H9 (cell line): ENCODE data around the gene SLC9A7. TPM values are rescaled to one million over a fixed set of nuclear protein-coding genes. Genes with fewer than 3 reads are reported as not detected.

Experiments used
- DNase-seq: peaks from one replicate; pipeline ENCODE4 v3.0.0-alpha.2; 2017
- H2AFZ ChIP-seq: one replicate; pipeline ENCODE4 v1.6.1; 2013; ENCODE audit warnings: mild to moderate bottlenecking, low read length, control low read depth, moderate library complexity
- H2AK5ac ChIP-seq: 2 replicates; pipeline ENCODE4 v1.6.1; 2013; ENCODE audit warnings: low read length, control low read depth, mixed read lengths; ENCODE audit not compliant: insufficient read length
- H2BK120ac ChIP-seq: one replicate; pipeline ENCODE4 v1.6.1; 2013; ENCODE audit warnings: low read depth, mild to moderate bottlenecking, low read length, control low read depth, inconsistent platforms; ENCODE audit not compliant: poor library complexity, severe bottlenecking
- H2BK12ac ChIP-seq: 2 replicates; pipeline ENCODE4 v1.6.1; 2013; ENCODE audit warnings: low read length, control low read depth, mixed read lengths, low read depth; ENCODE audit not compliant: insufficient read length
- H2BK15ac ChIP-seq: 2 replicates; pipeline ENCODE4 v1.6.1; 2013; ENCODE audit warnings: low read depth, low read length, control low read depth
- H2BK20ac ChIP-seq: one replicate; pipeline ENCODE4 v1.6.1; 2013; ENCODE audit warnings: low read depth, mild to moderate bottlenecking, low read length, control low read depth, inconsistent platforms; ENCODE audit not compliant: poor library complexity, severe bottlenecking
- H2BK5ac ChIP-seq: 2 replicates; pipeline ENCODE4 v1.6.1; 2013; ENCODE audit warnings: low read length, control low read depth, mixed read lengths; ENCODE audit not compliant: insufficient read length
- H3K14ac ChIP-seq: 2 replicates; pipeline ENCODE4 v1.6.1; 2013; ENCODE audit warnings: low read length, control low read depth; ENCODE audit not compliant: insufficient read depth
- H3K18ac ChIP-seq: 2 replicates; pipeline ENCODE4 v1.6.1; 2013; ENCODE audit warnings: low read depth, mild to moderate bottlenecking, mixed read lengths, low read length, control low read depth; ENCODE audit not compliant: insufficient read length
- H3K23ac ChIP-seq: 2 replicates; pipeline ENCODE4 v1.6.1; 2013; ENCODE audit warnings: low read length, control low read depth, mixed read lengths, low read depth; ENCODE audit not compliant: insufficient read length
- H3K23me2 ChIP-seq: 2 replicates; pipeline ENCODE4 v1.6.1; 2013; ENCODE audit warnings: low read depth, mild to moderate bottlenecking, mixed read lengths, low read length, control low read depth; ENCODE audit not compliant: insufficient read length, poor library complexity, severe bottlenecking
- H3K27ac ChIP-seq: 2 replicates; pipeline ENCODE4 v1.5.1; 2013; ENCODE audit warnings: low read length, control low read depth, mixed read lengths, low read depth; ENCODE audit not compliant: insufficient read length
- H3K27me3 ChIP-seq: 2 replicates; pipeline ENCODE4 v1.6.1; 2013; ENCODE audit warnings: low read length, control low read depth, inconsistent platforms; ENCODE audit not compliant: insufficient read depth
- H3K4ac ChIP-seq: 2 replicates; pipeline ENCODE4 v1.6.1; 2013; ENCODE audit warnings: low read depth, mild to moderate bottlenecking, control low read depth, inconsistent platforms, low read length, moderate library complexity
- H3K4me1 ChIP-seq: 2 replicates; pipeline ENCODE4 v1.6.1; 2013; ENCODE audit warnings: low read length, control low read depth, inconsistent platforms; ENCODE audit not compliant: insufficient read depth
- H3K4me2 ChIP-seq: 2 replicates; pipeline ENCODE4 v1.6.1; 2013; ENCODE audit warnings: low read length, control low read depth, mixed read lengths; ENCODE audit not compliant: insufficient read length, insufficient read depth
- H3K56ac ChIP-seq: 2 replicates; pipeline ENCODE4 v1.6.1; 2013; ENCODE audit warnings: low read depth, mild to moderate bottlenecking, mixed read lengths, low read length, control low read depth; ENCODE audit not compliant: insufficient read length
- H3K79me1 ChIP-seq: 2 replicates; pipeline ENCODE4 v1.6.1; 2013; ENCODE audit warnings: low read depth, mild to moderate bottlenecking, moderate library complexity, low read length, control low read depth, inconsistent platforms; ENCODE audit not compliant: insufficient read depth, poor library complexity, severe bottlenecking
- H3K79me2 ChIP-seq: 2 replicates; pipeline ENCODE4 v1.6.1; 2013; ENCODE audit warnings: low read length, control low read depth, inconsistent platforms; ENCODE audit not compliant: insufficient read depth
- H3K9ac ChIP-seq: 2 replicates; pipeline ENCODE4 v1.6.1; 2013; ENCODE audit warnings: low read length, control low read depth, mixed read lengths; ENCODE audit not compliant: insufficient read length; ENCODE audit errors: extremely low read depth
- H3K9me3 ChIP-seq: one replicate; pipeline ENCODE4 v1.6.1; 2013; ENCODE audit warnings: low read depth, low read length, inconsistent platforms; ENCODE audit not compliant: control insufficient read depth
- H3T11ph ChIP-seq: one replicate; pipeline ENCODE4 v1.6.1; 2013; ENCODE audit warnings: mild to moderate bottlenecking, low read length, control low read depth, inconsistent platforms
- H4K20me1 ChIP-seq: one replicate; pipeline ENCODE4 v1.6.1; 2013; ENCODE audit not compliant: control insufficient read depth, insufficient read length, insufficient read depth
- H4K5ac ChIP-seq: 2 replicates; pipeline ENCODE4 v1.6.1; 2013; ENCODE audit warnings: low read depth, mild to moderate bottlenecking, mixed read lengths, low read length, control low read depth; ENCODE audit not compliant: insufficient read length
- H4K8ac ChIP-seq: replicated peaks from 2 replicates; pipeline ENCODE4 v1.6.1; 2013; ENCODE audit warnings: low read length, control low read depth, mixed read lengths, low read depth; ENCODE audit not compliant: insufficient read length
- H4K91ac ChIP-seq: 2 replicates; pipeline ENCODE4 v1.6.1; 2013; ENCODE audit warnings: low read depth, mild to moderate bottlenecking, moderate library complexity, mixed read lengths, low read length, control low read depth; ENCODE audit not compliant: insufficient read length
- H3K27ac Mint-ChIP-seq, 3 experiments: 2 replicates in 2 of 3; 3 replicates in 1 of 3; pipeline ENCODE4 v1.8.0; 2020 to 2021; ENCODE audit warnings: mixed read lengths in 3 of 3, mild to moderate bottlenecking in 1 of 3, moderate library complexity in 1 of 3
- H3K27me3 Mint-ChIP-seq: 2 replicates; pipeline ENCODE4 v1.8.0; 2021; ENCODE audit warnings: low read depth, mild to moderate bottlenecking, moderate library complexity, mixed read lengths
- H3K36me3 Mint-ChIP-seq, 3 experiments: 2 replicates in 2 of 3; 3 replicates in 1 of 3; pipeline ENCODE4 v1.8.0; 2020 to 2021; ENCODE audit warnings: low read depth in 3 of 3, mixed read lengths in 3 of 3; ENCODE audit not compliant: insufficient read depth in 1 of 3
- H3K4me1 Mint-ChIP-seq, 2 experiments: 2 replicates each; pipeline ENCODE4 v1.8.0; 2020; ENCODE audit warnings: mixed read lengths in 2 of 2
- H3K4me3 Mint-ChIP-seq, 2 experiments: 2 replicates in 1 of 2; 3 replicates in 1 of 2; pipeline ENCODE4 v1.8.0; 2020 to 2021; ENCODE audit warnings: mild to moderate bottlenecking in 2 of 2, mixed read lengths in 2 of 2, moderate library complexity in 1 of 2
- H3K9me3 Mint-ChIP-seq, 2 experiments: 2 replicates in 1 of 2; 3 replicates in 1 of 2; pipeline ENCODE4 v1.8.0; 2020; ENCODE audit warnings: mild to moderate bottlenecking in 2 of 2, mixed read lengths in 2 of 2, moderate library complexity in 1 of 2
- WGBS: extraction: QIAGEN DNeasy Blood & Tissue Kit; methylation state at CpG from one replicate; pipeline ENCODE4 v1.1.7; 2013; ENCODE audit warnings: missing lambda C conversion rate, low lambda C conversion rate, mixed read lengths; ENCODE audit not compliant: insufficient read length; ENCODE audit errors: extremely low coverage; 5-methylcytosine and 5-hydroxymethylcytosine counted together
- total RNA-seq: library from RNA; stranded (reverse); gene quantifications from 2 replicates; pipeline ENCODE4 v1.2.1, GENCODE V29; 2021
- TF ChIP-seq, protein P1 (sequence below): fragments of 200-600 bp; sonication (generic); conservative IDR thresholded peaks from 3 replicates; pipeline ENCODE4 v1.8.0; 2021; ENCODE audit warnings: antibody characterized with exemption, mild to moderate bottlenecking

SLC9A7 gene
- total RNA-seq, 1 experiment from 2014 or later, result 5.9 TPM

DNA sequence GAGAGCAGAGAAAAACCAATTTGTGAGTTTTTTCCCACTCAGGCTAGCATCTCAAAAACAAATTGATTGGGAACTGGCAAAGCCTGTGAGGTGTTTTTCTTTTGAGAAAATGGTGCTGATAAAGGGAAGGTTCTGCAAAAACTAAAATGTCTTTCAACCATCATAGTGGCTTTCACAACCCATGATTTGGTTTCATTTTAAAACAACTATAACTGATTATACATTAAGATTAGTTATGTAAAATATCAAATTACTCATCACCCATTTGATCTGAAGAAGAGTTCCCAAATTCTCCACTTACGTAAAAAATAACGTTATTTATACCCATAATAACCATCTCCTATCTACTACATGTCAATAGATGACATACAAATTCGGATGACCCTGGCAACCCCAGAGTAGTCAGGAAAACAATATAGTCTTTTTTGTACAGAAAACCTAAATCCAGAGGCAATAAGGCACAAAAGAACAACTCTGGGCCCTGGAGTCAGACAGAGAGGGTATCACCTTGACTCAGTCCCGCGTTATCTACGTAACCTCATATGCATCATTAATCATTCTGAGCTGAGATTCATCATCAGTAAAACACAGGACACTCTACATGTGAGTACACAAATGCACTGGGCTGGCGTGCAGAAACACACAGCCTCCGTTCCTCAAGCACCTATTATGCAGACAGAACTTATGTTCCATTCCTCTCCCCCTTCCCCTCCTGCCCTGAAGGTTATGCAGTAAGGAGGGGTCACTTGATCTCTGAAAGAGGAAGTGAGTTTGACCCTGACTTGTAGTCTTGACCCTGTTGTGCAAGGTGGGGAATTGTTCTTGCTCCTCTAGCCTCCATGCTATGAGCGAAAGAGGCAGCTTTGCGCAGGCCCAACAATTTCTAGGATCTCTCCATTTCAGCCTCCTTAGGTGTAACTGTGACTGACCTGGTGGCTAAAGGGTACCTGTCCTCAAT, 82.2 kb downstream of the SLC9A7 start:
- no peak overlapping the region for H3K56ac ChIP-seq
- no peaks in the 10 kb centered on the region for H3K4me1 Mint-ChIP-seq
- no peak overlapping the region for H3T11ph ChIP-seq
- H3K79me2 ChIP-seq, result no peaks in the 10 kb centered on the region
- no peak overlapping the region for H2BK12ac ChIP-seq
- no peak overlapping the region for H3K9ac ChIP-seq
- no peak overlapping the region for H4K5ac ChIP-seq
- H2AFZ ChIP-seq, result no peak overlapping the region
- no peak overlapping the region for H4K91ac ChIP-seq
- no peak overlapping the region for H3K4me3 Mint-ChIP-seq
- peaks cover 62 to 72% of the 10 kb centered on the region in 2 experiments for H3K9me3 Mint-ChIP-seq
- no peak overlapping the region for H3K18ac ChIP-seq
- no peak overlapping the region for H3K4me2 ChIP-seq
- H3K4me1 ChIP-seq, result no peaks in the 10 kb centered on the region
- H3K27ac ChIP-seq, result no peak overlapping the region
- H3K27ac Mint-ChIP-seq, result no peak overlapping the region
- no peak overlapping the region for H2BK20ac ChIP-seq
- H2BK15ac ChIP-seq, result no peak overlapping the region
- H3K79me1 ChIP-seq, result no peaks in the 10 kb centered on the region
- H2BK5ac ChIP-seq, result no peak overlapping the region
- H3K9me3 ChIP-seq, result peaks cover 17% of the 10 kb centered on the region
- no peaks in the 10 kb centered on the region for H3K27me3 ChIP-seq
- no peak overlapping the region for H4K8ac ChIP-seq
- 100% methylated on average over 2 of the region's 10 CpGs for WGBS
- no peak overlapping the region for H3K14ac ChIP-seq
- no peaks in the 10 kb centered on the region for H4K20me1 ChIP-seq
- no peaks in the 10 kb centered on the region for H3K27me3 Mint-ChIP-seq
- no peaks in the 10 kb centered on the region for H3K23me2 ChIP-seq
- DNase-seq, result no peak
- H3K36me3 Mint-ChIP-seq, result peaks cover 8 to 26% (median 12%) of the 10 kb centered on the region in 3 experiments; a peak in 6 of 7 replicates
- H2AK5ac ChIP-seq, result no peak overlapping the region
- no peak overlapping the region for H2BK120ac ChIP-seq
- TF ChIP-seq, protein P1, sequence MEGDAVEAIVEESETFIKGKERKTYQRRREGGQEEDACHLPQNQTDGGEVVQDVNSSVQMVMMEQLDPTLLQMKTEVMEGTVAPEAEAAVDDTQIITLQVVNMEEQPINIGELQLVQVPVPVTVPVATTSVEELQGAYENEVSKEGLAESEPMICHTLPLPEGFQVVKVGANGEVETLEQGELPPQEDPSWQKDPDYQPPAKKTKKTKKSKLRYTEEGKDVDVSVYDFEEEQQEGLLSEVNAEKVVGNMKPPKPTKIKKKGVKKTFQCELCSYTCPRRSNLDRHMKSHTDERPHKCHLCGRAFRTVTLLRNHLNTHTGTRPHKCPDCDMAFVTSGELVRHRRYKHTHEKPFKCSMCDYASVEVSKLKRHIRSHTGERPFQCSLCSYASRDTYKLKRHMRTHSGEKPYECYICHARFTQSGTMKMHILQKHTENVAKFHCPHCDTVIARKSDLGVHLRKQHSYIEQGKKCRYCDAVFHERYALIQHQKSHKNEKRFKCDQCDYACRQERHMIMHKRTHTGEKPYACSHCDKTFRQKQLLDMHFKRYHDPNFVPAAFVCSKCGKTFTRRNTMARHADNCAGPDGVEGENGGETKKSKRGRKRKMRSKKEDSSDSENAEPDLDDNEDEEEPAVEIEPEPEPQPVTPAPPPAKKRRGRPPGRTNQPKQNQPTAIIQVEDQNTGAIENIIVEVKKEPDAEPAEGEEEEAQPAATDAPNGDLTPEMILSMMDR, result no peak
- no peak overlapping the region for H3K4ac ChIP-seq
- no peak overlapping the region for H3K23ac ChIP-seq
